Erythroblast (primary cell): ENCODE measurements around the gene TPO.

Experiments used
- DNase-seq, 2 experiments: peaks; one replicate each; lab custom pipeline; 2025; lab: John Stamatoyannopoulos, UW
- GATA1 ChIP-seq: IDR thresholded peaks from 2 replicates; pipeline ENCODE4 v1.6.1; 2011; ENCODE audit warnings: low read depth, mild to moderate bottlenecking, control low read depth, low read length, moderate library complexity
- POLR2A ChIP-seq: IDR thresholded peaks from 2 replicates; pipeline ENCODE4 v1.6.1; 2011; ENCODE audit warnings: mild to moderate bottlenecking, low read length

TPO gene

GRCh38 chr2:1446301-1446700, 33.0 kb downstream of the TPO start:
- DNase-seq, result no peak
- TF ChIP-seq POLR2A (no peak), GATA1 (no peak)

- TF ChIP-seq GATA1, result no peak
- TF ChIP-seq POLR2A, result no peak
- no peak for DNase-seq
Measured at GRCh38 chr2:1448009-1448408, 34.7 kb downstream of the TPO start.

GRCh38 chr2:1450915-1451314, 37.7 kb downstream of the TPO start:
- DNase-seq, result no peak
- TF ChIP-seq GATA1 (no peak), POLR2A (no peak)

GRCh38 chr2:1451422-1451821, 38.2 kb downstream of the TPO start:
- TF ChIP-seq POLR2A (no peak), GATA1 (no peak)
- DNase-seq, result no peak

DNA sequence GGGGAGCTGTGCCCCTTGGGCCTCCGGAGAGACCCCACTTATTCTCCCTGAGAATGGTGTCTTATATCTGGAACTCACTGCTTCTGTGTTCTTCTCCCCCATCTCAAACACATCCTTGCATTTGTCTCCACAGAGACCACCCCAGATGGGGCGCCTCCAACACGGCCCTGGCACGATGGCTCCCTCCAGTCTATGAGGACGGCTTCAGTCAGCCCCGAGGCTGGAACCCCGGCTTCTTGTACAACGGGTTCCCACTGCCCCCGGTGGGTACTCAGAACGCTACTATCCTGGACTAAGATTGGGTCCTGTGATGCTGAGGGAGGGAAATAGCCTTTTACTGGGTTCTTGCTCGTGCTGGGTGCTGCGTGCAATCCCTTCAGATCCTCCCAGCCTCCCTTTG, 40.3 kb downstream of the TPO start:
- no peak for DNase-seq
- TF ChIP-seq POLR2A (no peak), GATA1 (no peak)

- no peak for DNase-seq
- TF ChIP-seq GATA1 (no peak), POLR2A (no peak)
Measured at GRCh38 chr2:1454346-1454745, 41.1 kb downstream of the TPO start.

DNA sequence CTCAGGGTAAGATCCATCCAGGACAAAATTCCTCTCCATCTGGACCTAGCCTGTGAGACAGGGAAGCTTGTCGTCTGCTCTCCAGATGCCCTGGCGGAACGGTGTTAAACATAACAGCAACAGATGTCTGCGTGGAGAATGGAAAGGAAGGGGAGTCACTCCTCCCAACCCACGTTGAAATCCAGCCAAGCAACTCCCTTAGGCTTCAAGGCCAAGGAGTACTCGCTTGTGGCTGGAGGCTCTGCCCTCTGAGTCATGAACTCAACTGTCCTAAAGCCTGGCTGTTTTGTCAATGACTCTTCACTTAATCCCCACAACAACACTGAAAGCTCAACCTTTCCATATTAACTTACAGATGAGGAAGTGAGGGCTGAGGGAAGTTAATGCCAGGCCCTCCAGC, 42.2 kb downstream of the TPO start:
- TF ChIP-seq GATA1 (no peak), POLR2A (no peak)
- no peak for DNase-seq

DNA sequence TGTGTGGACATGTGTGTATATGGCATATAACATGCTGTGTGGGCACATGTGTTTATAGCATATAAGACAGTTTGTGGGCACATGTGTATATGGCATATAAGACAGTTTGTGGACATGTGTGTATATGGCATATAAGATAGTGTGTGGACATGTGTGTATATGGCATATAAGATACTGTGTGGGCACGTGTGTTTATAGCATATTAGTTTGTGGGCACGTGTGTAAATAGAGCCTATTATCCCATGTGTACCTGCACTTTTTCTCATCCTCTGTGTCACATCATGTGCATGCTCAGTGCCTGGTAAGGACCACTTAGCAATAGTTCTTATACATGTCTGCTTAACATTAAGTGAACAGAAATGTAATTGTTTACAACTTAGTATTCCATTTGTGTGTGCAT, 45.2 kb downstream of the TPO start:
- TF ChIP-seq GATA1, result no peak
- TF ChIP-seq POLR2A, result no peak
- no peak for DNase-seq

DNA sequence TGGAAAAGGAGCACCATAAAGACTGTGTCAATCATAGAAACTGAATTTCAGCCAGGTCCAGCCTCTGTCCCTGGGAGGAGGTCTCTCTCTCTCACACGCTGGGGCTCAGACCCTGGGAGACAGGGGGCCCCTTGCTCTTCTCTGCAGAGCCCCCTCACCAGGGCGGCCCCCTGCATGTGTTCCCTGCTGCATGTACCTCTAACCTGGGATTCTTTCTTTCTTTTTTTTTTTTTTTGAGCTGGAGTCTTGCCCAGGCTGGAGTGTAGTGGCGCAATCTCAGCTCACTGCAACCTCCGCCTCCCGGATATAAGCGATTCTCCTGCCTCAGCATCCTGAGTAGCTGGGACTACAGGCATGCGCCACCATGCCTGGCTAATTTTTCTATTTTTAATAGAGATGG, 46.5 kb downstream of the TPO start:
- no peak for DNase-seq
- no peak for TF ChIP-seq GATA1
- TF ChIP-seq POLR2A, result no peak

DNA sequence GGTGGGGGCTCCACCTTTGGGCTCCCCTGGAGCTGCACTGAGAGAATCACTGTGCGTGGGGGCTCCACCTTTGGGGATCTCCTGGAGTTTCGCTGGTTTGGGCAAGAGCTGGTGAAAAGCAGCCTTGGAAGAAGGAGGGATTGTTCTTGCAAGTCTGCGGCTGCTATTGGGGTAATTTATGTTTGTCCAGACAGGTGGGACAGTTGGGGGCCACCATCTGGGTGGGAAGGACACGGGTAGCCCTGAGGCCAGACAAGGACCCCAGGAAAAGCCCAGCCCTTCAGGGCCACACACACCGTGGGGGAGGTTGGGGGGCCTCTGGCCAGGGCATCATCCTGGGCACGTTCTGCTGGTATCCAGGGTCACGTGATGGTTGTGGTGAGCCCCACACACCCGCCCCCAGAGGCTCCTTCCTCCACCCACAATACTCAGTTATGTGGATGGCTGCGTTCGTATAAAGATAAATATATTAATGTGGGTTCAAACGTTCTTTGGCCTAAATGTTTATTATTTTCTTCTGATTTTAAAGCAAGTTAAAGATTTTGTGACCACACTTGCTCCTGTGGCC, 47.7 kb downstream of the TPO start:
- TF ChIP-seq POLR2A, result no peak
- no peak for TF ChIP-seq GATA1

DNA sequence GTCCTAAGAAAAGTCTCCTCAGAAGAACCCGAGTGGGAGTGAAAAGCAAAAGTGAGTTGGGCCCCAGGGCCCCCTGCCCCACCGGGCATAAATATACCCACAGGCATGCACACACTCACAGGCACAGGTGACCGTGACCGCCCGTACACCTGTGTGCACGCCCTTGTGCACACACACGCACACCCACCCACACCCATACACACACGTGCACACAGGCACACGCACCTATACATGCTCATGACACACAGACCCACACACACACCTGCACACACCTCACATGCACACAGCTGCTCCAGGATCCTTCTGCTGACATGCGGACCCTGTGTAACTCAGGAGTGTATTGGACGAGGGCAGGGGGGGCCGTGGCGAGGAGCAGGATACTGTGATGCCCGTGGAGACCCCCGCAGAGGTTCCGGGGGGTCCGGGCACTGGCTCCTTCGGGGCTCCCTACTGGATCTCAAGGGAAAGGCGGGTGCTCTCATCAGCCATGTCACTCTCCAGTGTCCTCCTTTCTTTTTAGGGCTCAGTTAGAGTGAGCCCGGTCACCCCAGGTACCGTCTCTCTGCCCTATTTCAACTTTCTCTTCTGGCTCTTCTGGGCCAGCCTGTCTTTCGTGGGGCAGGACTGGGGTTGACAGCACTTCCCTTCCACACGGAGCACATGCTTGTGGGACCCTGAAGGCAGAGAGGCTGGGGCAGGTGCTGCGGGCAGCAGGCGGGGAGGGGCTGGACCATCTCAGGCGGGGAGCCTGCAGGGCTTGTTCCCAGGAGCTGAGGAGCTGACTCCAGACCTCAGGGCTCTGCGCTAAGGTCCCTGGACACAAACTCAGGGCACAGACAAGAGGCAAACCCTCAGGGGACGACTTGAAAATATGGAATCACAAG, 48.5 kb downstream of the TPO start:
- no peak for DNase-seq
- TF ChIP-seq POLR2A (no peak), GATA1 (no peak)

More for the DNA sequence above, 47.7 kb downstream of the TPO start:
- DNase-seq, result no peak

DNA sequence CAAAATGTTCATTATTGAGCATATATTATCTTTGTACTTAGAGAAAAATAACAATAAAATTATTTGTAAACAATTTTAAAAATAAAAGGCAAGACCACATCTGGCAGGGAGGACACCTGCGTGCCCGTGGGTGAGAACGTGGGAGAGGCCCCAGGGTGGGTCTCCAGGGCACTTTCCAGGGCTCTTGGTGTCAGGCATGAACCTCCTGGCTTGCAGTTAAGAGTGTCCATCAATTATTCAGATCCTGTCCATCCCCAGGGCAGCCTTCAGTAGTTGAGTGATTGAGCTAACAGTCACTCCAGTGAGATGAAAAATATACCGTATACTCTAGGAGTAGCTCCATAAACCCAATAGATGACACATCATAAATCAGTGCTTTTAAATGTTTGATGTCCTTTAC, 49.7 kb downstream of the TPO start:
- TF ChIP-seq GATA1 (no peak), POLR2A (no peak)
- no peak for DNase-seq

DNA sequence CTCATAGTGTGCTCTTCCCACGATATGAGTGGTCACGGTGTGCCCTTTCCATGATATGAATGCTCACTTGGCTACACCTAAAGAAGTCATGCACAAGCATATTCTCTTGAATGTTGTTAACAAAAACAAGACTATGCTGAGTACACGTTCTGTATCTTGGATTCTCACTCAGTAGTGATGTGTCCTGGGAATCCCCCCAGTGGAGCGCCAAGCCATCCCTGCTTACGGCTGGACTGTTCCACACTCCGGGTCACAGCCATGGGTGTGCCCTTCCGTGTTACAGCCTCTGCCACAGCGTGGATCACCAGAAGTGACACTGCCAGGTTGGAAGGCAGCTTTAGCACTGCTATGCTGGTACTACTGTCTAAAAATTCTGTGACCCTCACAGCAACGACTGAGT, 59.1 kb downstream of the TPO start:
- no peak for DNase-seq
- TF ChIP-seq POLR2A (no peak), GATA1 (no peak)

DNA sequence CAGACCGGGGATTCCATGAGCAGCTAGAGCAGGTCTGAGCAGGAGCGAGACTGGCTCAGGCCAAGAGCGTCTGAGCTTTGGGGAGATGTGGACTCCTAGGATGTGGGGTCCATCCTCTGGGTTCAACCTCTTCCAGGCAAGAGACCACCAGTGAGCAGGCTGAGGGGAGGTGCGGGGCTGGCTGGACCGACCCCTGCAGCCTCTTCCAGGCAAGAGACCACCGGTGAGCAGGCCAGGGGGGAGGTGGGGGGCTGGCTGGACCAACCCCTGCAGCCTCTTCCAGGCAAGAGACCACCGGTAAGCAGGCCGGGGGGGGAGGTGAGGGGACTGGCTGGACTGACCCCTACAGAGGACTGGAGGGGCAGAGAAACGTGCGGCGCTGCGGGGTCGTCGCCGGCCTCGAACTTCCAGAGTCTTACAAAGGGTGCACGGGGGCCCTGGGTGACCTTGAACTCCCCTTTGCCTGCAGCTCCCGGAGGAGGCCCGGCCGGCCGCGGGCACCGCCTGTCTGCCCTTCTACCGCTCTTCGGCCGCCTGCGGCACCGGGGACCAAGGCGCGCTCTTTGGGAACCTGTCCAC, 63.4 kb downstream of the TPO start:
- DNase-seq, result no peak
- TF ChIP-seq GATA1, result no peak
